Measurements from ENCODE around the gene DHX9. TPM values are rescaled to one million over a fixed set of nuclear protein-coding genes. Genes with fewer than 3 reads are reported as not detected.

DHX9 gene
- total RNA-seq, 1 experiment from 2014 or later = 336 TPM

- no CpG with 5 or more reads among the region's 7 CpGs for WGBS (ENCODE audit: extremely low coverage, insufficient read length, low lambda C conversion rate)
These were observed 49.8 kb downstream of the DHX9 start for GRCh38 chr1:182888736-182889531.

More at GRCh38 chr1:182888736-182889531, 49.8 kb downstream of the DHX9 start:
- H3K27me3 ChIP-seq (ENCODE audit: insufficient read depth, low read length) = no peaks in the 10 kb centered on the region
- no peak overlapping the region for H2AK5ac ChIP-seq (ENCODE audit: insufficient read length, low read length)
- H3T11ph ChIP-seq (ENCODE audit: low read length) = no peak overlapping the region
- H3K4ac ChIP-seq (ENCODE audit: low read depth, low read length) = no peak overlapping the region
- no peak overlapping the region for H3K9ac ChIP-seq (ENCODE audit: extremely low read depth, insufficient read length, low read length)
- no peak overlapping the region for H2BK5ac ChIP-seq (ENCODE audit: insufficient read length, low read length)
- no peak overlapping the region for H3K56ac ChIP-seq (ENCODE audit: insufficient read length, low read depth, low read length)
- H2BK15ac ChIP-seq (ENCODE audit: low read depth, low read length) = no peak overlapping the region
- no peak for TF ChIP-seq CTCF (conservative IDR thresholded peaks at IDR 0.05)
- no peaks in the 10 kb centered on the region for H3K9me3 ChIP-seq (ENCODE audit: control insufficient read depth, low read depth, low read length)
- H3K14ac ChIP-seq (ENCODE audit: insufficient read depth, low read length) = no peak overlapping the region
- H2BK12ac ChIP-seq (ENCODE audit: insufficient read length, low read depth, low read length) = no peak overlapping the region
- Mint-ChIP-seq H3K9me3 (peaks cover 0 to 5% of the 10 kb centered on the region in 2 experiments; a peak in 3 of 5 replicates), H3K4me1 (peaks cover 6 to 8% of the 10 kb centered on the region in 2 experiments), H3K36me3 (ENCODE audit: insufficient read depth in 1 of 3, low read depth in 3 of 3) (peaks cover 26 to 52% (median 41%) of the 10 kb centered on the region in 3 experiments), H3K27me3 (ENCODE audit: low read depth) (no peaks in the 10 kb centered on the region), H3K4me3 (no peak overlapping the region), H3K27ac (peak overlapping the region in 1 of 3 experiments; percentile 84; a peak in 2 of 7 replicates)
- no peak overlapping the region for H4K91ac ChIP-seq (ENCODE audit: insufficient read length, low read depth, low read length)
- H2AFZ ChIP-seq (ENCODE audit: low read length) = no peak overlapping the region
- no peaks in the 10 kb centered on the region for H4K20me1 ChIP-seq (ENCODE audit: control insufficient read depth, insufficient read depth, insufficient read length)
- H4K8ac ChIP-seq (replicated peaks; ENCODE audit: insufficient read length, low read depth, low read length) = no peak overlapping the region
- H3K23me2 ChIP-seq (ENCODE audit: insufficient read length, low read depth, low read length, poor library complexity, severe bottlenecking) = no peaks in the 10 kb centered on the region
- H3K79me2 ChIP-seq (ENCODE audit: insufficient read depth, low read length) = no peaks in the 10 kb centered on the region
- H2BK120ac ChIP-seq (ENCODE audit: low read depth, low read length, poor library complexity, severe bottlenecking) = no peak overlapping the region
- no peaks in the 10 kb centered on the region for H3K79me1 ChIP-seq (ENCODE audit: insufficient read depth, low read depth, low read length, poor library complexity, severe bottlenecking)
- H2BK20ac ChIP-seq (ENCODE audit: low read depth, low read length, poor library complexity, severe bottlenecking) = no peak overlapping the region
- no peak overlapping the region for H4K5ac ChIP-seq (ENCODE audit: insufficient read length, low read depth, low read length)
- H3K4me2 ChIP-seq (ENCODE audit: insufficient read depth, insufficient read length, low read length) = no peak overlapping the region
- H3K4me1 ChIP-seq (ENCODE audit: insufficient read depth, low read length) = peaks cover 4% of the 10 kb centered on the region; the same call in 1 of the 2 replicates
- no peak overlapping the region for H3K23ac ChIP-seq (ENCODE audit: insufficient read length, low read depth, low read length)
- H3K18ac ChIP-seq (ENCODE audit: insufficient read length, low read depth, low read length) = no peak overlapping the region
- no peak for DNase-seq
- H3K27ac ChIP-seq (ENCODE audit: insufficient read length, low read depth, low read length) = no peak overlapping the region
